GM13977 (cell line): ENCODE data around the gene GRIP2.

ENCODE experiments used
- DNase-seq: peaks from one replicate; pipeline ENCODE4 v3.0.0; 2012; ENCODE audit warnings: low spot score
- in situ Hi-C: fragments of 300-500 bp; cut with MboI; formaldehyde crosslinking; loops from one replicate; pipeline ENCODE4 v1.12.0; 2022; ENCODE audit warnings: low sequenced_read_pairs, low pct_unique_long_range_greater_than_20kb, mixed read lengths, inconsistent platforms; ENCODE audit not compliant: unreplicated experiment
- TF ChIP-seq, protein P1 (sequence below): IDR thresholded peaks from 2 replicates; pipeline ENCODE4 v1.5.1; 2012; ENCODE audit warnings: mild to moderate bottlenecking, control low read depth; ENCODE audit not compliant: insufficient read depth; ENCODE audit errors: extremely low read depth, missing control alignments

The GRIP2 gene

DNA sequence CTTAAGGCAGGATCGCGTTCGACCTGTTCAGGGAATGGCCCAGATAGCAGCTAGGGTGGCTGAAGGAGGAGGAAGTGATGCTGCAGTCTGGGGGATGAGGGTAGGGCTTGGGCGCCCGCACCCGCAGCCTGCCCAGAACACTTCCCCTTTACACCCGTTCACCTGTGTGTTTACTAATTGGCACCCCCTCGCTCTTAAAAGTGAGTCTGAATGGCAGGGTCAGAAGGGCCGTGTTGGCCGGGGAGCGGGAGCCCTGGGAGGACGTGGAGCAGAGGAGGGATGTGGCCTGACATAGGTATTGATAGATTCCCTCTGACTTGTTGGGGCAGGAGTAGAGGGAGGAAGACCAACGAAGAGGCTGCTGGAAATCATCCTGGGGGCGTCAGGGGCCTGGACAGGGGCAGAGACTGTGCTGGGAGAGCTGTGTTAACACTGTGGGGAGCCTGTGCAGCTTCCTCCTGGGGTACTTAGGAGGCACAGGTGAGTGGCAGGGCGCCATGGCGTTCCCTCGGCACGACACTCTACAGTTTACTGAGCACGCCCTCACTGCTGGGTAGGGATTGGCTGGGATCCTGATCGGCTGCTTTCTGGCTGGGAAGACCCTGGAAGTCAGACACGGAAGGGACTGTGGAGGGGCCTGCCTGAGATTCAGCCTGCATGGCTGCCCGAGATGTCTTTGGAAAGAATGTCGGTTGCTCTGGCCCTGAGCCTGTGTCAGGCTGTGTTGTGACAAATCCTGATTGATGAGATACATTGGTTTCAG is 86.1 kb downstream of the GRIP2 start:
- in situ Hi-C loops = no loop called here
- TF ChIP-seq, protein P1, sequence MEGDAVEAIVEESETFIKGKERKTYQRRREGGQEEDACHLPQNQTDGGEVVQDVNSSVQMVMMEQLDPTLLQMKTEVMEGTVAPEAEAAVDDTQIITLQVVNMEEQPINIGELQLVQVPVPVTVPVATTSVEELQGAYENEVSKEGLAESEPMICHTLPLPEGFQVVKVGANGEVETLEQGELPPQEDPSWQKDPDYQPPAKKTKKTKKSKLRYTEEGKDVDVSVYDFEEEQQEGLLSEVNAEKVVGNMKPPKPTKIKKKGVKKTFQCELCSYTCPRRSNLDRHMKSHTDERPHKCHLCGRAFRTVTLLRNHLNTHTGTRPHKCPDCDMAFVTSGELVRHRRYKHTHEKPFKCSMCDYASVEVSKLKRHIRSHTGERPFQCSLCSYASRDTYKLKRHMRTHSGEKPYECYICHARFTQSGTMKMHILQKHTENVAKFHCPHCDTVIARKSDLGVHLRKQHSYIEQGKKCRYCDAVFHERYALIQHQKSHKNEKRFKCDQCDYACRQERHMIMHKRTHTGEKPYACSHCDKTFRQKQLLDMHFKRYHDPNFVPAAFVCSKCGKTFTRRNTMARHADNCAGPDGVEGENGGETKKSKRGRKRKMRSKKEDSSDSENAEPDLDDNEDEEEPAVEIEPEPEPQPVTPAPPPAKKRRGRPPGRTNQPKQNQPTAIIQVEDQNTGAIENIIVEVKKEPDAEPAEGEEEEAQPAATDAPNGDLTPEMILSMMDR = no peak
- DNase-seq = no peak

DNA sequence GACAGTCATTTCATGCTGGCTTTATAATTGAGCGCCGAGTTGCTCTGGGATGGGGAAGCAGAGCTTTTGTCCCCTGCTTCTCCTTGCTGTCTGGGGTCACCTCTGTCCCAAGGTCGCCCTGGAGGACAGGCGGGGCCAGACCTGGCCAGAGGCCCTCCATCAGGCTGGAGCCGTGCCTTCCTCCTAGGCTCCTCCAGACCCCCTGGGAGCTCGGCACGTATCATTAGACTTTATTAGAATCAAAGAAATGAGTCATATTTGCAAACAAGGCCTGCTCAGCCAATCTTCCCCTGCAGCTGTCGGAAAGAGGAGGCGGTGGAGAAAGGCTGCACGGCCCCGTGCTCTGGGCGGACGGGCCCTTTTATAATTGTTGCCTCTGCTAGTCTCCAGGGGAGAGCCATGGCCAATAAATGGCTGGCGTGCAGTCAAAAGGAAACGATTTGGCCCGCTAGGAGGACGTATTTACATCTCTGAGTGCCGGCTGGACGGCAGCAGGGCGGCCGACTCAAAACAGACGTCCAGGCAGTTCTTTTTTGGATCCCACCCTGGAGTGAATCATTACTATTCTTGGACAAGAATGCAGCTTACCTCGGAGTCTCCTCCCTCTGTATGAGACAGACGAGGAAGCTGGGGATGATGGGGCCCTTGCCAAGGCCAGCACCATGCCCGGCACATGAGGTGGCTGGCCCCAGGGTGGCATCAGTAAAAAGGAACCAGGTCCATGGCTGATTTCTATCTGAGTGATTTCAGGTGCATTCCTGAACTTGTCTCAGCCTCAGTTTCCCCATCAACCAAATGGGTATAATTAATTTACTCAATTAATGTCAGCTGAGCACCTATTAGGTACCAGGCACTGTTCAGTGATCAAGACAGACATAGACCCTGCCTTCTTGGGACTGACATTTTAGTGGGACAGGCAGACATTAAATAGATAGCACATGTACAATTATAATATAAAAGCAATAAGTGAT is 87.1 kb downstream of the GRIP2 start:
- in situ Hi-C loops = no loop called here
- no peak for DNase-seq
- TF ChIP-seq, protein P1 = no peak

GRCh38 chr3:14451844-14452739 is 88.0 kb downstream of the GRIP2 start:
- in situ Hi-C loops = no loop called here
- TF ChIP-seq, protein P1 = no peak
- no peak for DNase-seq

GRCh38 chr3:14450922-14451606 is 89.1 kb downstream of the GRIP2 start:
- TF ChIP-seq, protein P1 = no peak
- in situ Hi-C loops = no loop called here

DNA sequence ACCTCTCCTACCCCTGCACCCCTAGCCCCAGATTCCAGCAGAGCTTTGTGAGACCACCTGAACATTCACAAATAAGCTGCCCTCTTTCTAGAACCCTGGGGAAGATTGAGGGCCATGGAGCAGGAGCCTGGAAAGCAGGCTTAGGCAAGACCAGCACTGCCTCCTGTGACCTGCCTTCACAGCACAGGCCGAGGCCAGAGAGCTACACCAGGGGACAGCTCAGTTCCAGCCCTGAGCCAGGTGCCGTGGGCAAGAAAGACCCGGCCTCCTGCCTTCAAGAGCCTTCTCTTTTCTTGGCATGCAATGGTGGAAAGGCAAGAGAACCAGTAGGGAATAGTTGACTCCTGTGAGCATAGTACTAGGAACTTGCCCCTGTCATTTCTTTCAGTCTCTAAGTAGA is 89.6 kb downstream of the GRIP2 start:
- TF ChIP-seq, protein P1 = no peak
- in situ Hi-C loops = no loop called here
- no peak for DNase-seq

More at GRCh38 chr3:14450922-14451606, 89.1 kb downstream of the GRIP2 start:
- no peak for DNase-seq
